H1 (cell line): ENCODE data around the gene SPATS1. TPM values are rescaled to one million over a fixed set of nuclear protein-coding genes. Genes with fewer than 3 reads are reported as not detected.

Experiments
- HDAC6 ChIP-seq: IDR thresholded peaks from one replicate; pipeline ENCODE4 v1.7.1; 2012; ENCODE audit warnings: low read depth, mild to moderate bottlenecking, inconsistent platforms, low read length, moderate library complexity
- NANOG ChIP-seq: IDR thresholded peaks from 2 replicates; pipeline ENCODE4 v1.6.1; 2011; ENCODE audit warnings: low read length, low read depth, mild to moderate bottlenecking, inconsistent platforms; ENCODE audit not compliant: insufficient read depth, poor library complexity, severe bottlenecking
- PHF8 ChIP-seq: fragments of 200-600 bp; sonication (generic); conservative IDR thresholded peaks from 2 replicates; pipeline ENCODE4 v1.7.1; 2012; ENCODE audit warnings: low read depth, mild to moderate bottlenecking, inconsistent platforms, low read length, moderate library complexity
- POLR2AphosphoS5 ChIP-seq: IDR thresholded peaks from 2 replicates; pipeline ENCODE4 v1.6.1; 2011; ENCODE audit warnings: low read depth, low read length
- RFX5 ChIP-seq: IDR thresholded peaks from 2 replicates; pipeline ENCODE4 v1.6.1; 2011; ENCODE audit warnings: low read depth, low read length, improper control_type of control experiment, borderline replicate concordance
- SAP30 ChIP-seq: fragments of 300-600 bp; sonication (generic); IDR thresholded peaks from 2 replicates; pipeline ENCODE4 v1.7.1; 2012; ENCODE audit warnings: low read length, moderate library complexity, mild to moderate bottlenecking, inconsistent platforms; ENCODE audit not compliant: insufficient read depth, insufficient replicate concordance
- SIX5 ChIP-seq: IDR thresholded peaks from 2 replicates; pipeline ENCODE4 v1.6.1; 2011; ENCODE audit warnings: mild to moderate bottlenecking, low read depth, low read length
- YY1 ChIP-seq: IDR thresholded peaks from 2 replicates; pipeline ENCODE4 v1.6.1; 2011; ENCODE audit warnings: low read depth, mild to moderate bottlenecking, low read length
- polyA plus RNA-seq, 7 experiments: library from polyadenylated mRNA; depleted of rRNA in 3 of 7; stranded (reverse) in 5 of 7; unstranded in 2 of 7; fragments of >200 nt in 5 of 7; fragments of 200-250 nt in 2 of 7; gene quantifications; 1 replicate in 5 of 7; 2 replicates in 1 of 7; 4 replicates in 1 of 7; pipeline versions ENCODE4 v1.2.1 to v1.2.3, GENCODE V29; 2011 to 2013; ENCODE audit warnings: missing spikeins in 2 of 7, mixed read lengths in 2 of 7
- total RNA-seq: library from RNA; stranded (reverse); fragmentation: NEBNext Ultra II Directional; extraction: Animal tissue kit (Norgen Biotek cat#: 25700); gene quantifications from 2 replicates; pipeline ENCODE4 v1.2.1, GENCODE V29; 2021
- TF ChIP-seq, protein P1 (sequence below): fragments of 300-600 bp; sonication (generic); IDR thresholded peaks from 2 replicates; pipeline ENCODE4 v1.7.1; 2012; ENCODE audit warnings: low read length, moderate library complexity, mild to moderate bottlenecking, inconsistent platforms; ENCODE audit not compliant: insufficient replicate concordance
- TF ChIP-seq, protein P2 (sequence below): IDR thresholded peaks from 2 replicates; pipeline ENCODE4 v1.6.1; 2012; ENCODE audit warnings: low read length, inconsistent platforms

The SPATS1 gene
- total and polyA plus RNA-seq, 2 of the 8 experiments (the other 6 are each of a cell fraction or from before 2014, with no cell fraction given) = not detected

DNA sequence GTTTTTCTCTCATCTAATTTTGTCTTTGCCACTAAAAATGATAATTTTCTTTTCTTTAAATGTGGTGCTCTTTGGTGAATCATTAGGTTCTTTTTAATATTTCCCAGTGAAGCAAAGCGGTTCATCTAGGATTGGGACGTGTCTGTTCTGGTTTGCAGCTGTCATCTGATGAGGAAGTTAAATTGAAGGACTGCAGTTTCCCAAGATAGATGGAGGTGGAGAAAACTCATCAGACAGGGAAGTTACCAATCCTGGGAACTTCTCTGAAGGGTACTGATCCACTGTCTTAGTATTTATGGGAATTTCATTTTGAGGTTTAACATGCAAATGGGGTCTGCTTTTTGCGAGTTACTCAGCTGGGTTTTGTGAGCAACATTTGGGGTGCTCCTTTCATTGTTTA, 26.9 kb upstream of the SPATS1 start (continued):
- TF ChIP-seq, protein P1, sequence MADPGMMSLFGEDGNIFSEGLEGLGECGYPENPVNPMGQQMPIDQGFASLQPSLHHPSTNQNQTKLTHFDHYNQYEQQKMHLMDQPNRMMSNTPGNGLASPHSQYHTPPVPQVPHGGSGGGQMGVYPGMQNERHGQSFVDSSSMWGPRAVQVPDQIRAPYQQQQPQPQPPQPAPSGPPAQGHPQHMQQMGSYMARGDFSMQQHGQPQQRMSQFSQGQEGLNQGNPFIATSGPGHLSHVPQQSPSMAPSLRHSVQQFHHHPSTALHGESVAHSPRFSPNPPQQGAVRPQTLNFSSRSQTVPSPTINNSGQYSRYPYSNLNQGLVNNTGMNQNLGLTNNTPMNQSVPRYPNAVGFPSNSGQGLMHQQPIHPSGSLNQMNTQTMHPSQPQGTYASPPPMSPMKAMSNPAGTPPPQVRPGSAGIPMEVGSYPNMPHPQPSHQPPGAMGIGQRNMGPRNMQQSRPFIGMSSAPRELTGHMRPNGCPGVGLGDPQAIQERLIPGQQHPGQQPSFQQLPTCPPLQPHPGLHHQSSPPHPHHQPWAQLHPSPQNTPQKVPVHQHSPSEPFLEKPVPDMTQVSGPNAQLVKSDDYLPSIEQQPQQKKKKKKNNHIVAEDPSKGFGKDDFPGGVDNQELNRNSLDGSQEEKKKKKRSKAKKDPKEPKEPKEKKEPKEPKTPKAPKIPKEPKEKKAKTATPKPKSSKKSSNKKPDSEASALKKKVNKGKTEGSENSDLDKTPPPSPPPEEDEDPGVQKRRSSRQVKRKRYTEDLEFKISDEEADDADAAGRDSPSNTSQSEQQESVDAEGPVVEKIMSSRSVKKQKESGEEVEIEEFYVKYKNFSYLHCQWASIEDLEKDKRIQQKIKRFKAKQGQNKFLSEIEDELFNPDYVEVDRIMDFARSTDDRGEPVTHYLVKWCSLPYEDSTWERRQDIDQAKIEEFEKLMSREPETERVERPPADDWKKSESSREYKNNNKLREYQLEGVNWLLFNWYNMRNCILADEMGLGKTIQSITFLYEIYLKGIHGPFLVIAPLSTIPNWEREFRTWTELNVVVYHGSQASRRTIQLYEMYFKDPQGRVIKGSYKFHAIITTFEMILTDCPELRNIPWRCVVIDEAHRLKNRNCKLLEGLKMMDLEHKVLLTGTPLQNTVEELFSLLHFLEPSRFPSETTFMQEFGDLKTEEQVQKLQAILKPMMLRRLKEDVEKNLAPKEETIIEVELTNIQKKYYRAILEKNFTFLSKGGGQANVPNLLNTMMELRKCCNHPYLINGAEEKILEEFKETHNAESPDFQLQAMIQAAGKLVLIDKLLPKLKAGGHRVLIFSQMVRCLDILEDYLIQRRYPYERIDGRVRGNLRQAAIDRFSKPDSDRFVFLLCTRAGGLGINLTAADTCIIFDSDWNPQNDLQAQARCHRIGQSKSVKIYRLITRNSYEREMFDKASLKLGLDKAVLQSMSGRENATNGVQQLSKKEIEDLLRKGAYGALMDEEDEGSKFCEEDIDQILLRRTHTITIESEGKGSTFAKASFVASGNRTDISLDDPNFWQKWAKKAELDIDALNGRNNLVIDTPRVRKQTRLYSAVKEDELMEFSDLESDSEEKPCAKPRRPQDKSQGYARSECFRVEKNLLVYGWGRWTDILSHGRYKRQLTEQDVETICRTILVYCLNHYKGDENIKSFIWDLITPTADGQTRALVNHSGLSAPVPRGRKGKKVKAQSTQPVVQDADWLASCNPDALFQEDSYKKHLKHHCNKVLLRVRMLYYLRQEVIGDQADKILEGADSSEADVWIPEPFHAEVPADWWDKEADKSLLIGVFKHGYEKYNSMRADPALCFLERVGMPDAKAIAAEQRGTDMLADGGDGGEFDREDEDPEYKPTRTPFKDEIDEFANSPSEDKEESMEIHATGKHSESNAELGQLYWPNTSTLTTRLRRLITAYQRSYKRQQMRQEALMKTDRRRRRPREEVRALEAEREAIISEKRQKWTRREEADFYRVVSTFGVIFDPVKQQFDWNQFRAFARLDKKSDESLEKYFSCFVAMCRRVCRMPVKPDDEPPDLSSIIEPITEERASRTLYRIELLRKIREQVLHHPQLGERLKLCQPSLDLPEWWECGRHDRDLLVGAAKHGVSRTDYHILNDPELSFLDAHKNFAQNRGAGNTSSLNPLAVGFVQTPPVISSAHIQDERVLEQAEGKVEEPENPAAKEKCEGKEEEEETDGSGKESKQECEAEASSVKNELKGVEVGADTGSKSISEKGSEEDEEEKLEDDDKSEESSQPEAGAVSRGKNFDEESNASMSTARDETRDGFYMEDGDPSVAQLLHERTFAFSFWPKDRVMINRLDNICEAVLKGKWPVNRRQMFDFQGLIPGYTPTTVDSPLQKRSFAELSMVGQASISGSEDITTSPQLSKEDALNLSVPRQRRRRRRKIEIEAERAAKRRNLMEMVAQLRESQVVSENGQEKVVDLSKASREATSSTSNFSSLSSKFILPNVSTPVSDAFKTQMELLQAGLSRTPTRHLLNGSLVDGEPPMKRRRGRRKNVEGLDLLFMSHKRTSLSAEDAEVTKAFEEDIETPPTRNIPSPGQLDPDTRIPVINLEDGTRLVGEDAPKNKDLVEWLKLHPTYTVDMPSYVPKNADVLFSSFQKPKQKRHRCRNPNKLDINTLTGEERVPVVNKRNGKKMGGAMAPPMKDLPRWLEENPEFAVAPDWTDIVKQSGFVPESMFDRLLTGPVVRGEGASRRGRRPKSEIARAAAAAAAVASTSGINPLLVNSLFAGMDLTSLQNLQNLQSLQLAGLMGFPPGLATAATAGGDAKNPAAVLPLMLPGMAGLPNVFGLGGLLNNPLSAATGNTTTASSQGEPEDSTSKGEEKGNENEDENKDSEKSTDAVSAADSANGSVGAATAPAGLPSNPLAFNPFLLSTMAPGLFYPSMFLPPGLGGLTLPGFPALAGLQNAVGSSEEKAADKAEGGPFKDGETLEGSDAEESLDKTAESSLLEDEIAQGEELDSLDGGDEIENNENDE = no peak
- TF ChIP-seq POLR2AphosphoS5 (no peak), HDAC6 (no peak), SIX5 (no peak), SAP30 (no peak), NANOG (no peak), RFX5 (no peak), PHF8 (no peak), YY1 (no peak)
- TF ChIP-seq, protein P2, sequence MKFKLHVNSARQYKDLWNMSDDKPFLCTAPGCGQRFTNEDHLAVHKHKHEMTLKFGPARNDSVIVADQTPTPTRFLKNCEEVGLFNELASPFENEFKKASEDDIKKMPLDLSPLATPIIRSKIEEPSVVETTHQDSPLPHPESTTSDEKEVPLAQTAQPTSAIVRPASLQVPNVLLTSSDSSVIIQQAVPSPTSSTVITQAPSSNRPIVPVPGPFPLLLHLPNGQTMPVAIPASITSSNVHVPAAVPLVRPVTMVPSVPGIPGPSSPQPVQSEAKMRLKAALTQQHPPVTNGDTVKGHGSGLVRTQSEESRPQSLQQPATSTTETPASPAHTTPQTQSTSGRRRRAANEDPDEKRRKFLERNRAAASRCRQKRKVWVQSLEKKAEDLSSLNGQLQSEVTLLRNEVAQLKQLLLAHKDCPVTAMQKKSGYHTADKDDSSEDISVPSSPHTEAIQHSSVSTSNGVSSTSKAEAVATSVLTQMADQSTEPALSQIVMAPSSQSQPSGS = no peak
